Right forelimb (tissue), 1 donor: ENCODE results near the gene BCL7A.
"Not testable (repeated sequence)": the region's sequence is repeated elsewhere in the genome, so short reads cannot be mapped to it uniquely, and the experiment has no call there.

ENCODE experiments used
- DNase-seq: peaks from one replicate; pipeline ENCODE4 v3.0.0-alpha.2; 2018

The BCL7A gene

GRCh38 chr12:122056406-122056805, 34.7 kb downstream of the BCL7A start:
- DNase-seq = not testable (repeated sequence)

GRCh38 chr12:122057007-122057735, 35.5 kb downstream of the BCL7A start:
- no peak for DNase-seq

- no peak for DNase-seq
Observed at GRCh38 chr12:122057769-122058168, 36.1 kb downstream of the BCL7A start.

- no peak for DNase-seq
Observed at GRCh38 chr12:122058549-122059149, 37.0 kb downstream of the BCL7A start.

GRCh38 chr12:122059203-122059960, 37.7 kb downstream of the BCL7A start:
- no peak for DNase-seq

DNA sequence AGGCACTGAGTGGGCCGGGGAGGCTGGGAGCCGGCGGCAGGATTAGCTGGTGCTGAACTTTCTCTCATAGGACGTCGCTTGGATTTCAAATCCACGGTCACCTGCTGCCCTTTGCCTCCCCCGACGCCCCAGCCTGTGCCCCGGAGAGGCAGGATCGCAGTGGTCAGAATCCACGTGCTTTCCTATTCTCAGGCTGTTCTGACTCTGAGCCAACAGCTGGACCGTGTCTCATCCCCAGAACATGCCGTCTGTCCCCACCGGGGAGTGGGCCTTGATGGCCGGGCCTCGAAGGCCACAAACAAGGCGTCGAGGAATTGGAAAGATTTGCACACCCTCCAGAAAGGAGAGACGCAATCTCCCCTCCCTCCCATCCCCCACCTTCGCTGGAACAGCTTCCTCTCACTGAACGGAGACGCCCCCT, 38.4 kb downstream of the BCL7A start:
- no peak for DNase-seq

DNA sequence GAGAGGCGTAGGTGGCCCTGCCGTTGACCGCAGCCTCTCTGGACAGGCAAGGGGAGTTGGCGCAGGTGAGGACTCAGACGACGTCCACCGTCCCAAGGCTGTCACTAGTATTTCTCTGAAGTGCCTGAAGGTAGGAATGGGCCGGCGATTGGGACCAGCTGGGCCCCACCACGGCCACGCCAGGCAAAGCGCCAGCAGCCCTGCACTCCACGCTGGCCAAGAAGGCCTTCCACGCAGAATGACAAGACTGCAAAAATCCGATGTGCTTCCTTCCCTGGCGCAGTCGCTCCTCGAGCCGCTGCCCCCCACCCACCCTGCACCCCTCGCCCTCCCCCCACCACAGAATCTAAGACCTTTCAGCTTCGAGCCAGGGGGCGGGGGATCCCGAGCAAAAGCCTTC, 39.6 kb downstream of the BCL7A start:
- DNase-seq = no peak

DNA sequence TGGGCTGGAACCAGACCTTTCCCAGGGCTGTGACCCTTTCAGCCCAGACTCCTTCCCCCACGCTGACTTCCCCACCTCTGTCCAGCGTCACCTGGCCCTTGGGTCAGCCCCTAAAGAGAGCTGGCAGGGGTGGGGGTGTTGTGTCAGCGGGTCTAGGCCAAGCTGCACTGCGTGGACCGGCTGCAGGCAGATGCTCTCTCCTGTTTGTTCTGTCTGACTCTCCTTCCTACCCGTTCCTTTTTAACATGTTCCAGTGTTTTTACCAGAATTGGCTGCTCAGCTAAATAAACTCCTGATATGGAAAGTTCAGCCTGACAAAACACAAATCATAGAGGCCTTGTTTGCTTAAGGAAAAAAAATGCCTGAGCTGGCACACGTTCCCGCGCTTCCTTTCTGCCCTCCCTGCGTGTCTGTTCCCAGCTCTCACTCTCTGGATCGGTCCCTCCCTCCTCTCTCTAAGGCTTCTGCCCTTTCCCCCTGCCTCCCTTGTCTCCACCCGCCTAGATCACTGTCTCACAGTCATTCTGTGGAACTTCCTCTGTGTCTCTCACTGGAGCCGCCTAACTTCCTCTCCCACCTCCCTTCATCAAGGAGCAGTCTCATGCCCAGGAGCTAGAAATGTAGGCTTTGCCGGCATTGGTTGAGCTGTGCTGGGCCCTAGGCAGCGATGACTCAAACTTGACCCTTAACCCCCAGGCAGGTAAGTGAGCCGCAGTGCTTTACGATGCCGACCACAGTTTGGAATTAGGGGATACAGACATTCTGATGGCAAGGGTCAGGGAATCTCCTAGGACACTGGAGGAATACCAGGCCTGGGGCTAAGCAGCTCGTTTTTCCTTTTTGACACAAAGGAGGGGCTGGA, 41.4 kb downstream of the BCL7A start:
- DNase-seq = no peak

GRCh38 chr12:122063694-122064024, 42.0 kb downstream of the BCL7A start:
- no peak for DNase-seq

GRCh38 chr12:122064025-122064777, 42.5 kb downstream of the BCL7A start:
- peak; percentile 78 for DNase-seq

- no peak for DNase-seq
Observed at GRCh38 chr12:122064780-122065588, 43.3 kb downstream of the BCL7A start.

GRCh38 chr12:122067548-122067947, 45.9 kb downstream of the BCL7A start:
- no peak for DNase-seq

- no peak for DNase-seq
Observed at GRCh38 chr12:122067966-122068365, 46.3 kb downstream of the BCL7A start.

DNA sequence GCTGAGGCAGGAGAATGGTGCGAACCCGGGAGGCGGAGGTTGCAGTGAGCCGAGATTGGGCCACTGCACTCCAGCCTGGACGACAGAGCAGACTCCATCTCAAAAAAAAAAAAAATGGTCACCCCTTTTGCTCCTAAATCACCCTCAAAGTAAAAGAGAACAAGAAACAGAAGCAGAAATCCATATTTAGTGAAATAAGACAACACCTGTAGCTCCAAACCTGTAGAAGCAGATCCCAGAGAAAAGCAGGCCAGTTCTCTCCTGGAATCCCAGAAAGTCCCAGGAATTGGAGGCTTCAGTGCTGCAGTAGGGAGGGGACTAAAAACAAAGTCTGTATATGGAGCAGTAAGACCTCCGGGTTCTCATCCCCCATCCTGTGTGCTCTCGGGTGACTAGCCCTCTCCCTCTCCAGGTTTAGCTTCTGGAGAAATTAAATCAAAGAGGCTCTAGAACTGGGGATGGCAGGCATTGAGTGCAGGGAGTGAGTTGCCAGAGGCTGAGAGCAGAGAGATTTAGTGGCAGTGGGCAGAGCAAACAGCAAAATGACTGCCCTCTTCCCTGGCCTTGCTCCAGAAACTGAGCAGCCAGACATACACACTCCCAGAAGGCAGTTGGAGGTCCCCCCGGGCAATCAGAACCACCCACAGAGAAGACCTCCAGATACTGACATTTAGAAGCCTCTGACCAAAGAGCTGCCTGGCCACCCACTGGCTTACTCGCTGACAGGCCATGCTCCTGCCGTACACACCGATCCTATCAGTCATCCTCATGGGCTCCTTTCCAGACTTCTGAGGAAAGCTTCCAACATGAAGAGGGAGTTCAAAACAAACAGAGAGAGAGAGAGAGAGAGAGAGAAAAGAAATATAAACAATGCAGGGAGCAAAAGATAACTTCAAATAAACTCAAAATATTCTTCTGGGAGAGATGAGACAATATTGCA, 50.6 kb downstream of the BCL7A start:
- no peak for DNase-seq

DNA sequence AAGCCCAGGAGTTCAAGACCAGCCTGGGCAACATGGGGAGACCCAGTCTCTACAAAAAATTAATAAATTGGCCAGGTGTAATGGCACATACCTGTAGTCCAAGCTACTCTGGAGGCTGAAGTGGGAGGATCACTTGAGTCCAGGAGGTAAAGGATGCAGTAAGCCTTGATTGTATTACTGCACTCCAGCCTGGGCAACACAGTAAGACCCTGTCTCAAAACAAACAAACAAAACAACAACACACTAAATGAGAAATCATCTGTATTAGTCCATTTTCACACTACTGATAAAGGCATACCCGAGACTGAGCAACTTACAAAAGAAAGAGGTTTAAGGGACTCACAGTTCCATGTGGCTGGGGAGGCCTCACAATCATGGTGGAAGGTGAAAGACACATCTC, 52.1 kb downstream of the BCL7A start:
- DNase-seq = no peak

GRCh38 chr12:122076743-122077495, 55.2 kb downstream of the BCL7A start:
- peak; percentile 19 for DNase-seq

DNA sequence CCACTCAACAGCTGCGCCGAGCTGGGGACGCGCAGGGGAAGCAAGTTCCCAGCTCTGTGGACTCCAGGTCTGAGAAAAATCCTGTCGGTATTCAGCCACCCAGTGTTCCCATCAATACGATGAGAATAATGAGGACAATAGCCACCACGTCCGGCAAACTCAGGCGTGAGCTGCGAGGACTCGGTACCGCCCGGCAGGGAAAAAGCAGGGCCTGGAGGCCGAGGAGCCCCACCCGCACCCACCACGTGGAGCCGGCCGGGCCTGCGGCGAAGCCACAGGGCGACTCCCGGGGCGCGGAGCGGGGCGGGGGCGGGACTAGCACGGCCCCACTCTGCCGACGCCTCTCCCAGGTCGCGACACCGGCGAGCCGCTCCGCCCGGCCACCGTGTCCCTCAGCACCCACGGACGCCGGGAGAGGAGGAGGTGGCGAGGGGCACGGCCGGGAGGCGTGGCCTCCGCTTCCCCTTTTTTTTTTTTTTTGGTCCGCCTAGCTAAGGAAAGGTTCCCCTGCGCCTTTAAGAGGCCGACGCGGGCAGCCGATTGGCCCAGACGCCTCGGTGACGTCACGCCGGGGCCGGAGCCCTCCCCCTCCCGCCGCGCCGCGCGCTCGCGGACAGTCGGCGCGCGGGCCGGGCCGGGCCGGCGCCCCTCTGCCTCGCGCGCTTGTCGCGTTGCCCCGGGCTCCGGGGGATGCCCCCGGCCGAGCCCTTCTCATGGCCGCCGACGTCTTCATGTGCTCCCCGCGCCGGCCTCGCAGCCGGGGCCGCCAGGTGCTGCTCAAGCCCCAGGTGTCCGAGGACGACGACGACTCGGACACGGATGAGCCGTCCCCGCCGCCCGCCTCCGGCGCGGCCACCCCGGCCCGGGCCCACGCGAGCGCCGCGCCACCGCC, 56.7 kb downstream of the BCL7A start, which contains the start of gene MLXIP:
Gene MLXIP, plus strand, starts transcription at position 616 of the 892 bp plus-strand sequence. Its CDS starts 98 bp downstream, at position 714.
- DNase-seq = peak; percentile 95

DNA sequence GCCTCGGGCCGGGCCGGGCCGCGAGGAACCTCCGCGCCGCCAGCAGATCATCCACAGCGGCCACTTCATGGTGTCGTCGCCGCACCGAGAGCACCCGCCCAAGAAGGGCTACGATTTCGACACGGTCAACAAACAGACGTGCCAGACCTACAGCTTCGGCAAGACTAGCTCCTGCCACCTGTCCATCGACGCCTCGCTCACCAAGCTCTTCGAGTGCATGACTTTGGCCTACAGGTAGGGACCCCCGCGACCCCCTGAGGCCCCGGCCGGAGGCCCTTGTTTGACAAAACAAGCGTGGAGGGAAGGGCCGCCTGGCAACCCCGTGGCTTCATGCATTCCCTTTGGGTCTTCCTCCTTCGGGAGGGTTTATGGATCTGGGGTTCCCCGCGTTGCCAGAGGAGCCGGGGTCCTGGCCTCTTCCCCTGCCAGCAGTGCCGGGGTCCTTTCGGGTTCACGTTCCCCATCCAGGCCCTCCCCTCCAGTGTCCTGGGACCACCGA, 57.4 kb downstream of the BCL7A start:
- no peak for DNase-seq
